ENCODE measurements around the gene STK32C. TPM values are rescaled to one million over a fixed set of nuclear protein-coding genes. Genes with fewer than 3 reads are reported as not detected.
"Not testable (repeated sequence)": the region's sequence is repeated elsewhere in the genome, so short reads cannot be mapped to it uniquely, and the experiment has no call there.

STK32C gene
- total and polyA plus RNA-seq, 10 of the 15 experiments (the other 5 are each of a cell fraction or from before 2014, with no cell fraction given), result 1.5 to 18.1 (median 6.4) TPM

- WGBS (ENCODE audit: insufficient coverage, insufficient replicate concordance, low lambda C conversion rate, missing lambda C conversion rate), result 55% methylated on average over 20 of the region's 21 CpGs
- RAD21 ChIA-PET (ENCODE audit: unreplicated experiment), result no interaction called here
- intact Hi-C loops (cut with micrococcal nuclease; ENCODE audit: unreplicated experiment), result loop anchor here (1.0 kb wide), 4 partner anchors 130 to 415 kb away; no protein-coding TSS in a partner anchor
- no TSS peak for BruUV-seq (replicated peaks)
- no peaks in the 10 kb centered on the region for H3K4me1 ChIP-seq (ENCODE audit: control insufficient read depth, insufficient read depth, low read length)
- H3K9ac ChIP-seq (ENCODE audit: control insufficient read depth, insufficient read depth, low read length), result no peak overlapping the region
- H3K4me2 ChIP-seq (ENCODE audit: control insufficient read depth, insufficient read depth), result no peak overlapping the region
- no peak for ATAC-seq
- no peak overlapping the region for H3K27ac ChIP-seq (ENCODE audit: control insufficient read depth, insufficient read depth)
- no peaks in the 10 kb centered on the region for H4K20me1 ChIP-seq (ENCODE audit: control insufficient read depth, insufficient read depth)
- no peak for TF ChIP-seq CBX3 (IDR thresholded peaks at IDR 0.05; ENCODE audit: borderline replicate concordance, low read depth)
- no peak for FAIRE-seq
- H3K27me3 ChIP-seq (replicated peaks in 1 of 2; ENCODE audit: control insufficient read depth in 2 of 2, insufficient read depth in 2 of 2, low read length in 1 of 2), result no peaks in the 10 kb centered on the region
- SMC1A ChIA-PET (ENCODE audit: uncharacterized antibody, unreplicated experiment), result no interaction called here
- H2AFZ ChIP-seq (ENCODE audit: control insufficient read depth, low read depth, low read length), result no peak overlapping the region
- in situ Hi-C loops (cut with MboI), result loop anchor here (5.0 to 10.0 kb wide), 3 partner anchors 125 to 412 kb away; no protein-coding TSS in a partner anchor
- POLR2A ChIA-PET, result no interaction called here
- H3K4me3 ChIP-seq, result no peak overlapping the region
- CTCF ChIA-PET, result no interaction called here
- H3K79me2 ChIP-seq (ENCODE audit: control insufficient read depth, insufficient read depth, low read length), result no peaks in the 10 kb centered on the region
- no peak for DNase-seq (ENCODE audit: low read depth, low spot score)
- no peaks in the 10 kb centered on the region; the same call in 2 of the 3 replicates for H3K9me3 ChIP-seq (replicated peaks; ENCODE audit: control insufficient read depth, insufficient read depth, low read length)
- H3K36me3 ChIP-seq (ENCODE audit: control insufficient read depth in 2 of 2, insufficient read depth in 2 of 2, low read length in 1 of 2), result no peaks in the 10 kb centered on the region
Observed at GRCh38 chr10:132222726-132223125, 85.0 kb downstream of the STK32C start.

GRCh38 chr10:132220996-132221395 lies 86.8 kb downstream of the STK32C start:
- intact Hi-C loops (cut with micrococcal nuclease; ENCODE audit: unreplicated experiment); H3K4me3 ChIP-seq; H3K27me3 ChIP-seq (replicated peaks in 1 of 2; ENCODE audit: control insufficient read depth in 2 of 2, insufficient read depth in 2 of 2, low read length in 1 of 2); H3K79me2 ChIP-seq (ENCODE audit: control insufficient read depth, insufficient read depth, low read length); H3K4me1 ChIP-seq (ENCODE audit: control insufficient read depth, insufficient read depth, low read length); H4K20me1 ChIP-seq (ENCODE audit: control insufficient read depth, insufficient read depth); FAIRE-seq; H3K9ac ChIP-seq (ENCODE audit: control insufficient read depth, insufficient read depth, low read length); ATAC-seq; H2AFZ ChIP-seq (ENCODE audit: control insufficient read depth, low read depth, low read length); DNase-seq (ENCODE audit: low read depth, low spot score); H3K9me3 ChIP-seq (replicated peaks; ENCODE audit: control insufficient read depth, insufficient read depth, low read length); RAD21 ChIA-PET (ENCODE audit: unreplicated experiment); H3K36me3 ChIP-seq (ENCODE audit: control insufficient read depth in 2 of 2, insufficient read depth in 2 of 2, low read length in 1 of 2); H3K27ac ChIP-seq (ENCODE audit: control insufficient read depth, insufficient read depth); POLR2A ChIA-PET; SMC1A ChIA-PET (ENCODE audit: uncharacterized antibody, unreplicated experiment); BruUV-seq (replicated peaks); H3K4me2 ChIP-seq (ENCODE audit: control insufficient read depth, insufficient read depth): not testable (repeated sequence)
- in situ Hi-C loops (cut with MboI), result loop anchor here (5.0 to 10.0 kb wide), 3 partner anchors 126 to 414 kb away; no protein-coding TSS in a partner anchor
- 25% methylated on average over 18 of the region's 18 CpGs for WGBS (ENCODE audit: insufficient coverage, insufficient replicate concordance, low lambda C conversion rate, missing lambda C conversion rate)
- CTCF ChIA-PET, result interaction anchor here (1.2 kb wide), 1 partner anchor 233 kb away, joined by 3 read pairs; no protein-coding TSS in a partner anchor

All from GM12878 (cell line).